GM19043 (cell line): ENCODE results near the gene GLS.

Source experiments
- ATAC-seq: cut with Tn5 transposase; IDR thresholded peaks from one replicate; pipeline ENCODE4 v1.9.1; 2021; ENCODE audit warnings: low read depth; ENCODE audit not compliant: unreplicated experiment

GLS gene

DNA sequence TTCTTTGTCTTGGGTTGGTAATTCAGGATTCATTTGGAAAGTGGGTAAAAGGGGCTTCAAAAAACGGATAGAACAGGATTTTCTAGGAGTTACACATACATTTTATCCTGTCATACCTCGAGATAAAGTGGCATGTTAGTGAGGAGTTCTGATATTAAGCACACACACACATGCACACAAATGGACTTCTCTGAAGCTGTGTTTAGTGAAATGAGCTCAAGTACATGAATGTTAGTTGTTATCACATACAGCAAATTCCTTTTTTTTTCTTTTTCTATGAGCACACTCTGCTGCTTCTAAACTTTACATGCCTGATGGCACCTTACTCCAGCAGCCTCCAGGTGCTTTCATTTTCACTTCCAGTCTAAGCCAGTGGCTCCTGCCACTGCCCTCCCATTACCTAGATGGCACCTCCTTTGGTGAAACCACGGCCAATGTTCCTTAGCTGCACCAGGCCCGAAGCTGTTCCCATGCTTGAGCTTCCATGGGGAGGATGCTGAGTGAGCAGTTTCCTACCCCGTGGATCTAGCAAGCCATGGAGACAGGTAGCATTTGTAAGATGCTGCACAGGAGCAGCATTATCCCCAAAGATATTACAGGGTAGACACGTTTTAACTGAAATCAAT is 83.7 kb downstream of the GLS start:
- no peak for ATAC-seq

DNA sequence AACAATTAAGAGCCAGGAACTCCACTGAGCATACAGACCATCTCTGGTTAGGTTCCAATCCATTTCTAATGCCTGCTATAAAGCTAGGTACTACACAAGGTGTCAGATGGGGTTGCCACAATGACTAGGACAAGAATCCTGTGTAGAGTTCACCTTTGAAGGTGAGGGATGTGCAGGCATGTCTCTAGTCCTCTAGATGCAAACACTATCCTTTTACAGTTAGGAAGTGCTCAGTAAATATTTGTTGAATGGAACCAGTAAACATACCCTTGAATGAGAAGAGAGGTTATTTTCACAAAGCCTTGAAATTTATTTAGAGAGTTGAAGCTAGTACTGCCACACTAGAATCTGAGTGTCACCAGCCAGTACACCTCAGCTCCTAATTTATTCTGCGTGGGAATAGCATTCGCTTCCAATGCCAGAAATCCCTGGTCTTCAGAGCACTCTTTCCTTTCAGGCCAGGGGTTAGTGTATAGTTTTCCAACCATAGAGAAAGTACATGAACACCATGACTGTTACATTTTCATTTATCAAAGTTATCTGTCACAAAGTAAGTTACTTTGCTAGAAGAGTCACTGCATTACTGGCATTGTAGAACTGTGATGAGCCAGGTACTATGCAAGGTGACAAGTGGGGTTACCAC is 85.1 kb downstream of the GLS start:
- no peak for ATAC-seq

DNA sequence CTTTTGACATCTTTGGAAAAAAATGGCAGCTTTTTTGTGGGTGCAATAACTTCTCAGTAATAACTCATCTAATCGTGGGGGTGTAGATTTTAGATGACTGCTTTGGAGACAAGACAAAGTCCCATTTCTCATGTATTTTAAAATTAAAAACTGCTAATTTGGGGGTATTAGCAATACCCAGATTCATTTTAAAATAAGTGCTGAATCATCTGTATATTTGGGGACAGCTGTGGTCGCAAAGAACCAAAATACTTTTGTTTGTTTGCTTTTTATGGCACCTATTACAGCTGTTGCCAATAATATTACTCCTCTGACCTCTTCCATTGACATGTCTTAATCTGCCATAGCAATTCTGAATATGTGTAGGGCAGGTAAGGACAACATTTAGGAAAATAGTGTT is 87.9 kb downstream of the GLS start:
- no peak for ATAC-seq

DNA sequence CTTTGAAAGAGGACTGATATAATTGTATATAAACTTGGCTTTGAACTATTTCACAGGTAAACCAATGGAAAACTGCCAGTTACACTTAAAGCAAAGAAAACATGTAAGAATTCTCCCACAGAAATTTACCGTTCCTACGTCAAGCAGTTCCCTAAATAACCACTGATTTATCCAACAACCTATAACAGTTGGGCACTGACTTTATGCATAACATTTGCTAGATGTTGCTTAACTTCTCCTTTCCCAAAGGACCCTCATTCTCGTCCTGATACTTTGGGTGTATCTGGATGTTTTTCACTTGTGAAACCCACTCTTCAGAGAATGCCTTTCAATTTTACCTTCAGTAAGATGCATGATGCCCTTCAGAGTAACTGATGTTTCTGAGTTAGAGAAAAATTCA is 89.5 kb downstream of the GLS start:
- no peak for ATAC-seq

DNA sequence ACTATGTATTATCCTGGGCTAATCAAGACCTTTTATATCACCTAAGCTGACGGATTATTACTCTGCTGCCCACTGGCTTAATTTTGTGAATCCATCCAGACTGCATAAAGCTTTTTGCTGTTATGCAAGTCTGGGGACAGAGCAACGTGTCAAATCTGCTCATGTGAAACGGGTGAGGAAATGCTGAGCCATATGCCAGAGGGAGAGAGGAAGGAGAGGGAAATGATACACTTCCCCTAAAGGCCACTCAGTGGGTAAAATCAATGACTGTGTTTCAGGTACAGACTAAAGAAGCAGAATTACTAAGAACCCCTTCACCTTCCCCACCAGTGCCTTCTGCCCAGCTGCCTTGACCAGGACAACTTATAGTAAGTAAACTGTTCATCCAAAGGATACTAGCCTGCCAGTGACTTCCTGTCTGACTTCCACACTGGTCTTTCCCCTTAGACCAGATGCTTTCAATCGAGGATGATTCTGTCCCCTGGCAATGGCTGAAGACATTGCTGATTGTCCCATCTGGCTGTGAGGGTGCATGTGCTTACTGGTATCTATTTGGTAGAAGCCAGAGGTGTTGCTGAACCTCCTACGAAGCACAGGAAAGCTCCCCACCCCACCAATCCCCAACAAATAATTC is 90.4 kb downstream of the GLS start:
- no peak for ATAC-seq

DNA sequence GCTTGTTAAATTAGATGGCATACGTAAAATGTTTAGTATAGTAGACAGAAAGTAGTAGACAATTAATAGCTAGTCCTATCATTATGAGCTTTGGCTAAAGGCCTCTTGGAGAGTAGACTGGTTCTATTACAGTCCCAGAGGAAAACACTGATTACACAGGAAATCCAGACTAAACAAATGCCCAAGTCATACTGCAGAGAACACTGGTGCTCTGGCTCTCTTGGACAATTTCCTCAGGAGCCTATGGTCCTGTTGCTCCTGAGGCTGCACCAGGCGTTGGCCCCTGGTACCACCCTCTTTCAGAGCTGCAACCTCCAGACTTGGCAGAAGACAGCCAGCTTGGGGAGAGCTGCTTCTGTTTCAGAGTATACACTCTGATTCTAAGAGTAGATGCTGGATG is 91.6 kb downstream of the GLS start:
- no peak for ATAC-seq

DNA sequence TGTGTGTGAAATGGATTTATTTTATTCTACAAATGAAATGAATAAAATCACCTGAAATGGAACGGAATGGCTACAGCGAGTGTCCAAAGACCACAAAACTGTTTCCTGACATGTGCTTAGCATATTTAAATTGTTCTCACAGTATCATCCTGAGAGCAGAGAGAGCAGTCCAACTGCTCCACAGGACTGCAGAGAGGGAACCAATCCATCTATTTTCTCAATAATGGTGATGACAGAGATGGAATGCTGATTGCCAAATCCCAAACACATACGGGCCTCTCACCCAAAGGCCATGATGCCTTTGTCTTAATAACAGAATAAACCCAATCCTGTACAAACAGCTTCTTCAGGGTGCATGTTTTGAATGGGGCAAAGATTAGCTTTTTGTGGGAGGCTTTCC is 92.2 kb downstream of the GLS start:
- ATAC-seq = no peak

DNA sequence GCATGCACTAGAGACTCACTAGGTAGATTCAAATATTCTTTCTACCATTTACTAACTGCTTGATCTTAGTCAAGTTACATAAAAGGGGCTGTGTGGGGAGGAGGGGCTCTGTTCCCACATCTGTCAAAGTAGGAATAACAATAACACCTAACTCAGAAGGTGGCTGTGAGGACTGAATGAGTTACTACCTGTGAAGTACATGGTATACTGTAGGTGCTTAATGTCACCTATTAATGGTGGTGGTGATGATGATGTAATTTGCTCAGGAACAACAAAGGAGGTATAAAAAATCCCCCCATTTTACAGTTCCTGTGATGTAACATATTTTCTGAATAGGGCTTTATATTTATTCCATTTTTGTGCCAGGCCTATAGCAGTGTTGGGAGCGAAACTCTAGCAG is 92.6 kb downstream of the GLS start:
- no peak for ATAC-seq

DNA sequence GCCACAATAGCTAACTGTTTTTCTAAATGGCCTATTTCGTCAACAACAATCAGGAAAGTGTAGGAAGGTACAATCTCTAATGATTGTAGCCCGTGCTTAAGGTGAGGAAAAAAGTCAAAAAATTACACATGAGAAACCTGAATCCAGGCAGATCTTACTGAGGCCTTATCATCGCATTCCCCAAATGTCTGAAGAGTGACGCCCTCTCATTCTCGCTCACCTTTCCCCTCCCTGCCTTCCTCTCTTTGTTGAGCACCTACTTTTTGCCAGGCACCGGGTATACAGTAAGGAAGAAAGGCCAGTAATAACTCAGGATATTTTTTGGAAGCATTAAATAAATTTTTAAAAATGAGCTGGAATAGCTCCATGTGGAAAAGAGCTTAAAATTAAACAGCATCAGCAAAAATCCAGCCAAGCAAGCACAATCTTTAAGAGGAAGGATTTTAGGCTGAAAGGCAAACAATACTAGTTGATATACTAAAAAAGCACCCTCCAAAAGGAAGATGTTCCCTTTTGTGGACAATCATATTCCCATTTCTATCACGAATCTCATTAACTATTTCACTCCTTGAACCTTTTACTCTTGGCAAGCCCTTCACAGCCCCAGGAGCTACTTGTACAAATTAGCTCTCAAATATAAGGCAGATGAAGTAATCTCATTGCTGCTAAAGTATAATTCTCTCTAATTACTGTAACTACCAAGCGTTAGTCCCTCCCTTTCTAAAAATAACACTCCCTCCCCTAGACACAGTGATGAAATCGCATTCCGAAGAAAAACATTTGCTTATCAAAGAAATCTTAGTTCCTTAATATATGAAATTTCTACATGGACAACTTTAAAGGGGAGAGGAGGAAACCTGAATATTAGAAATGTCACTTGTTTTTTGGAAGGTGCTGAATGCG is 93.4 kb downstream of the GLS start:
- ATAC-seq = no peak

DNA sequence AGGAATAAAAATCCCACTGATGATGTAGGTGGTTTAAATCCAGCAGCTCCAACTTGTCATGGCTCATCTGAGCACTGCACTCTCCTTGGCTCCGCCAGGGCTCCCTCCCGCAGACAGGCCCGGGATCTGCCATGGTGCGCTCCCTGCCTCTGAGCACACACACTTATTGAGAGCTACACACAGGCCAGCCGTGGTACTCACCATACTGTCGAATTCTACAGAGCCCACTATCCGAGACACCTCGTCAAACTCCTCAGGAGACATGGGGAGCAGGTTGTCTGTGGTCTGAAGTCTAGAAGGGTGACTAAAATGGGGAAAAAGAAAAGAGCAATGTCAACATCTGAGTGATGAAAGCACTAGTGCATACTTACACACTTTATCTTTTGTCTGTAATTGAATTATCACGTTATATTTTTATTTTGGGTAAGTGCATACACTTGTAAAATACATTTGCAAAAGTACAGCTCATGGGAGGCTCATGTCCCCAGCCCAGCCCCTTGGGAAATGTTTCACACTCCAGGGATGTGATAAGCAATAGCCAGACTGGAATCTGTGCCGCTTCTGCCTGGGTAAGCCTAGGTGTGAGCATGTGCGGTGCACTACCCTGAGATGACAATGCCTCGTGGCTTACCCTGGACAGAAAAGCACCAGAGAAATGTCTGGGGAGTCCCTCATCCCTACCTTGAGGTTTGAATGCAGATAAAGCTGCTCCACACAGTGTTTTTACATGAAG is 94.2 kb downstream of the GLS start:
- no peak for ATAC-seq

DNA sequence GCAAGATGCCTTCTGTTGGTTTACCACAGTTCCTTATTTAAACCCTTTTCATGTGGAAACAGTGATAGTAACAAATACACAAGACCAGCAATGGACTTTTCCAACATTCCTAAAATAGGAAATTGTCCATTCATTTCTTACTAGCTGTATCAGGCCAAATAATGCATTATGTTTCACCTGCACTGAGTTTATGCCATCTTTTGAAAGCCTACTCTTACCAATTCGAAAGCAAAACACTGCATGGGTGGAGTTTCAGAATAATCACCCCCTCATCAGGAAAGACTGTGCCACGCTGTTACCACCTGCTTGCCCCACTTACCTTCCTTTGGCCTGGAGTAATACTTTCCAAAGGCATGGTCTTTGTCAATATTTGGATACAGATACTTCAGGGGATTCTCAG is 95.9 kb downstream of the GLS start:
- no peak for ATAC-seq

DNA sequence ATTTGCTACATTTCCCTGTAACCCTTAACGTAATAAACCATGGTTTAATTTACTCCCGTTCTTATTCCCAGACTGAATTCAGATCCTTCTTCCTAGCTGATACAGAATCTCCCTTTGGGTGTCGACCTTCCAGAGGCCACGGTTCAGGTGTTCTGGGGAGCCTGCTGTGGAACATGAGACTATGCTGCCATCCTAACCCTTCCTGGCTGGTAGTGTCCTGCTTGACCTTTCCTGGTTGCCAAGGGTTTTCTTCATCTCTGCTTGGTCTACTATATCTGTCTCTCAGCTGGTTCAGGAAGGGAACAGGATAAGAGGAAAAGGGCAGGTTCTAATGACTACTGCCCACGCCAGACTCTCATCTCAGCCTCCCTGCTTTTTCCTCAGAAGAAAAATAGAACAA is 96.9 kb downstream of the GLS start:
- no peak for ATAC-seq

DNA sequence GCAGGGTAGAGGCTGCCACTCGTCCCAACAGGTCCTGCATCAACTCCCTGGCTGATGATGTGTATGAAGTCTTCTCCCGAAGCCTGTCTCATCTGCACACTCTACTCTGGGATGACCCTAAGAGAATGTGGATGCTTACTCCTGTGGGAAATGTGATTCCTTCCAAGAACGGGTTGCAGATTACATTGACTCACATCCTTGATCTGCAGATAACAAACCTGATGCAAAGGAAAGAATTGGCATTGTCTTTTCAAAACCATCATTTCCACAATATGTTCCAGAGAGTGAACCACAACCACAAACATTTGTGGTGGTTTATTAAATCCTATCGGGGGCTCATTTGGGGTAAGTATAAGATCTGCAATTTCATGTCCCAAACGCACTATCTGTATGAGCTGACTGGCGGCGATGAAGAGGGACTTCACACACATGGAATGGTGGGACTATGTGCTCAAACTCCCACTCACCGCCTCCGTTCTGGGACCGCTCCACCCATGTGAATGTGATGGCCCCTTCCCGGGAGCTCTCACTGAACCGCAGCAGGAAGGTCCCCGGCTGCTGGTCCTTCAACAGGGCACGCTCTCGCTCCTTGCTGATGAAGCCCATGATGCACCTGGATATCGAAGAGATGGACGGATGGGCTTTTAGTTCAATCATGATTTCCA is 97.9 kb downstream of the GLS start:
- no peak for ATAC-seq

DNA sequence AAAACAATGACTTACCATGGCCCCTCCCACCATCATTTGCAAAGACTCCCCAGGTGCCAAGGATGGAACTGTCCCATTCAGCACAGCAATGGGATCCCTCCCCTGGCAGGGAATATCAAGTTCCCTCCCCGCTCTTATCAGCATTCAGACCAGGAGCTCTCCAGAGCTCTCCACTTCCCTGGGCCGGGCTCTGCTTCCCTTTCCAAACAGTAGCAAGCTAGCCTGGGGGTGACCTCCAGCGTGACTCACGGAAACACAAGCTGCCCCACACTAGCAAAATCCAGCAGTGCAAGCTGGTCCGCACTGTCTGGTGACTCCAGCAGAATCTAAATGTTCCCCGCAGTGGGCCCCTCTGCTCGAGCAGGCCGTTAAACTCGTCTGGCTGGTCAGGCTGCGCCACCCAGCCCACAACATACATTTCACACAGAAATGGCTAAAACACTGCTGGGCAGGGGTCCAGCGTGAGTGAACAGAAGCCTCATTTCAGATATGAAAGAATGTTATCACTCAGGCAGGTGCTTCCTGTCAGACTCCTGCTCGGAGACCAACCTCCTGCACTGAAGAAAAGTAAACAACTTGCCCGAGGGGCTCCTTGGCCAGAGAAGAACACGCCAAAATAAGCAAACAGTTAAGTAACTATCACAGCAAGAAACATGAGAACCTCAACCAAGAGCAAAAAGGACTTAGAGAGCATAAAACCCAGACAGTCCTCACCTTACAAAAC is 99.4 kb downstream of the GLS start:
- no peak for ATAC-seq

DNA sequence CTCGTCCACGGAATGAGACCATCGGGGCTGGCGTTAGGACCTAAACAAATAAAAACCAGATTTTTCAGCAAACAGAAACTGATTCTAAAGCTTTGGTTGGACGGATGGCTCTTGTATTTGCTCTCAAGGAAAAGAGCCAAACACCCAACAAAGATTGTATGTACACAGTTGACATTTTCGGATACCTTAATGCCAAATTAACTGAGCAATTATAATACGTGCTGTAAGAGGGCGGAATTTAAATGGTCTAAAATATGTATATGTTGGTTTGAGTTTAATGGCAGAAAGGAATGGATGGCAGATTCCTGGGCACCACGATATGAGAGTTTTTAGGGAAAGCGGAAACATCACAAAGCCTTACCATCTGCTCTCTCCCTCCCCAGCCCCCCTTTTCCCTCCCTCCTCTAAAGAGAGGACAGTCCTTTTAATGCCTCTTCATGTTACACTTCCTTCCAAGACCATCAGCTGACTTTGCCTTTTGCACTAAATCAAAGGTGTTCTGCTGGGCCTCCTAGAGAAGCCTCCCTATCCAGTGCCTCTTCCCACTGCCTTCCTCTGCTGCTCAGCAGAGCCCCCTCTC is 100.1 kb downstream of the GLS start:
- no peak for ATAC-seq

DNA sequence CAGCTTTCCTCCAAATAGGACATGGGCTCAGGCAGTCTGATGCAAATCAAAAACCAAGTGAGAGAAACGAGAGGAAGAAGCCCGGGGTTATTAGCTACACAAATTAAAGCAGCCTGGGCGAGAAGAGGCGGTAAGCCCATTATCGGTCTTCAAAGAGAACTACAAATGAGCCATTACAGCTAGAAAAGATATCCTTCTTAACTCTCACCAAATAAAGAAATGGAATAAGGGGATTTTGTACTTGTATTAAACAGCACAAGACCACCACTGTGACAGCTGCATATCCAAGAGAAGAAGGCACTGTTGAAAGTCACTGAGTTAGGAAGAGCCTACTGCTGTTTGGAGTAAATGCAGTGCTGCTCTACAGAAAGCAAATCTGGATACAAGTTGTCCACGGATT is 100.7 kb downstream of the GLS start:
- ATAC-seq = no peak

DNA sequence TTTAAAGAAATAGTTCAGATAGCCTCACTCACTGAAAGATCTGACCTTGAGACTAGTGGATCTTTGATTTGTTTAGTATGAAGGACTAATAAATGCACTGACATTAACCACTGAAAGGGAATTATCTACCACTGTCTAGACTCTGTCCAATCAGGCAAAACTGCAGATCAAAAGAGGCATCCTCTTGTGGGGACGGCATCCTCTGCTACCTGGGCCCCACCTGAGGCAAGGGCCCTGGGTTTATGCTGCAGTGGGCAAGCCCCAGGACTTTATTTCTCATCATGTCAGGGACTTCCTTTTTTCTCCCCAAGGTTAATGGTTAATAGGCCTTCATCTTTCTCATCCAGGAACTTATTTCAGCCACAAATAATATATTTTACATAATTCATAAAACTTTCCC is 101.1 kb downstream of the GLS start:
- no peak for ATAC-seq

DNA sequence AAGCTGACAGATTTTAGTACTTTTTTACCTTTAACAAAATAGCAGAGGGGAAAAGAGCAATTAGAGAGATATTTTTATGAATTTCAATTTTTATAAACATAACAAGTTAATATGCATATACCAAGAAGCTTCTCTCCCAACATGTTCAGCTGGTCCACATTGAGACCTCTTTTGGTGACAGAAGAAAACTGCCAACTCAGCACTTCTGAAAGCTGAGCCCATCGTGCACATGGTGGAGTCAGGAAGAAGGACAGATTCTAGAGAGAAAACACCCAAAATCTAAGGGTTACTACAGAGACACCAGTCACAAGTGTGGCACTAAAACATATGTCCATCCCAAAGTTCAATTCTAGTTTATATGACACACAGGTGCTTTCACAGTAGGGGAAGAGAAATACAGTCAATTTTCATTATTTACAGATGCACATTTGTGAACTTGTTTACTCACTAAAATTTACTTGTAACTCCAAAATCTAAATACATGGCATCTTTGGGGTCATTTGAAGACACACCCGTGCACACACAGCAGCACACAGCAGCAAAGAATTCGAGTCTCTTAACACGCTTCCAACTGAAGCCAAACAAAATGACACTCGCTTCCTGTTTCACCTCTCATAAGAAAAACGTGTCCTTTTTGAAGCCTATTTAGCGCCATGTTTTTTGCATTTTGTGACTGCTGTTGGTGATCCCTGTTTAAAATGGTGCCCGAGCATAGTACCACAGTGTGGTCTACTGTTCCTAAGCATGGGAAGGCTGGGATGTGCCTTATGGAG is 101.8 kb downstream of the GLS start:
- no peak for ATAC-seq
